ENCODE results near the gene LRRC52. TPM values are rescaled to one million over a fixed set of nuclear protein-coding genes. Genes with fewer than 3 reads are reported as not detected.

LRRC52 gene
- total RNA-seq, 2 donors from 2014 or later = not detected

- no peak overlapping the region for H3K27ac ChIP-seq
- intact Hi-C loops (cut with DNase I) = no loop called here
- 70% methylated on average over 3 of the region's 3 CpGs for WGBS
- no peaks in the 10 kb centered on the region for H3K9me3 ChIP-seq
- no peak for DNase-seq (ENCODE audit: low spot score)
- TF ChIP-seq POLR2AphosphoS5 (IDR thresholded peaks at IDR 0.05) (no peak), POLR2A (IDR thresholded peaks at IDR 0.05) (no peak), CTCF (IDR thresholded peaks at IDR 0.05) (no peak)
- H3K27me3 ChIP-seq (replicated peaks; ENCODE audit: insufficient read depth) = no peaks in the 10 kb centered on the region
- H3K36me3 ChIP-seq = no peaks in the 10 kb centered on the region
- H3K4me3 ChIP-seq = no peak overlapping the region
- H3K4me1 ChIP-seq (replicated peaks) = no peaks in the 10 kb centered on the region
Measured at GRCh38 chr1:165551469-165551868, 7.7 kb downstream of the LRRC52 start.

GRCh38 chr1:165560883-165561656 lies 17.3 kb downstream of the LRRC52 start:
- Histone ChIP-seq H3K27me3 (replicated peaks; ENCODE audit: insufficient read depth) (no peaks in the 10 kb centered on the region), H3K36me3 (no peaks in the 10 kb centered on the region), H3K9me3 (no peaks in the 10 kb centered on the region), H3K4me1 (replicated peaks) (no peaks in the 10 kb centered on the region), H3K27ac (no peak overlapping the region), H3K4me3 (no peak overlapping the region)
- no peak for DNase-seq (ENCODE audit: low spot score)
- intact Hi-C loops (cut with DNase I) = no loop called here
- TF ChIP-seq POLR2AphosphoS5 (IDR thresholded peaks at IDR 0.05) (no peak), CTCF (IDR thresholded peaks at IDR 0.05) (no peak), POLR2A (IDR thresholded peaks at IDR 0.05) (no peak)
- 24% methylated on average over 9 of the region's 9 CpGs for WGBS

GRCh38 chr1:165562571-165562970 lies 18.8 kb downstream of the LRRC52 start:
- Histone ChIP-seq H3K36me3 (no peaks in the 10 kb centered on the region), H3K27ac (no peak overlapping the region), H3K4me3 (no peak overlapping the region), H3K4me1 (replicated peaks) (no peaks in the 10 kb centered on the region), H3K9me3 (no peaks in the 10 kb centered on the region), H3K27me3 (replicated peaks; ENCODE audit: insufficient read depth) (no peaks in the 10 kb centered on the region)
- 88% methylated on average over 7 of the region's 7 CpGs for WGBS
- TF ChIP-seq POLR2A (IDR thresholded peaks at IDR 0.05) (no peak), POLR2AphosphoS5 (IDR thresholded peaks at IDR 0.05) (no peak), CTCF (IDR thresholded peaks at IDR 0.05) (no peak)
- intact Hi-C loops (cut with DNase I) = no loop called here
- DNase-seq (ENCODE audit: low spot score) = no peak

- H3K4me3 ChIP-seq = no peak overlapping the region
- no peaks in the 10 kb centered on the region for H3K4me1 ChIP-seq (replicated peaks)
- intact Hi-C loops (cut with DNase I) = no loop called here
- no peak for DNase-seq (ENCODE audit: low spot score)
- H3K36me3 ChIP-seq = no peaks in the 10 kb centered on the region
- no peak overlapping the region for H3K27ac ChIP-seq
- H3K27me3 ChIP-seq (replicated peaks; ENCODE audit: insufficient read depth) = no peaks in the 10 kb centered on the region
- 92% methylated on average over 15 of the region's 15 CpGs for WGBS
- no peaks in the 10 kb centered on the region for H3K9me3 ChIP-seq
- TF ChIP-seq POLR2A (IDR thresholded peaks at IDR 0.05) = no peak
- TF ChIP-seq POLR2AphosphoS5 (IDR thresholded peaks at IDR 0.05) = no peak
- TF ChIP-seq CTCF (IDR thresholded peaks at IDR 0.05) = no peak
Measured at GRCh38 chr1:165563551-165563950, 19.8 kb downstream of the LRRC52 start.

- Histone ChIP-seq H3K27ac (no peak overlapping the region), H3K4me3 (no peak overlapping the region), H3K27me3 (replicated peaks; ENCODE audit: insufficient read depth) (no peaks in the 10 kb centered on the region), H3K4me1 (replicated peaks) (no peaks in the 10 kb centered on the region), H3K9me3 (no peaks in the 10 kb centered on the region), H3K36me3 (no peaks in the 10 kb centered on the region)
- intact Hi-C loops (cut with DNase I) = no loop called here
- DNase-seq (ENCODE audit: low spot score) = no peak
- no peak for TF ChIP-seq CTCF (IDR thresholded peaks at IDR 0.05)
- TF ChIP-seq POLR2AphosphoS5 (IDR thresholded peaks at IDR 0.05) = no peak
- TF ChIP-seq POLR2A (IDR thresholded peaks at IDR 0.05) = no peak
- 64% methylated on average over 4 of the region's 4 CpGs for WGBS
Measured at GRCh38 chr1:165564561-165564960, 20.8 kb downstream of the LRRC52 start.
